Cortex of kidney (tissue), 1 donor: ENCODE results near the gene ERBB4.

Source experiments
- DNase-seq: peaks from one replicate; lab custom pipeline; 2025; lab: John Stamatoyannopoulos, UW

The ERBB4 gene

GRCh38 chr2:211928201-211928600 lies 610.4 kb downstream of the ERBB4 start:
- DNase-seq = no peak

DNA sequence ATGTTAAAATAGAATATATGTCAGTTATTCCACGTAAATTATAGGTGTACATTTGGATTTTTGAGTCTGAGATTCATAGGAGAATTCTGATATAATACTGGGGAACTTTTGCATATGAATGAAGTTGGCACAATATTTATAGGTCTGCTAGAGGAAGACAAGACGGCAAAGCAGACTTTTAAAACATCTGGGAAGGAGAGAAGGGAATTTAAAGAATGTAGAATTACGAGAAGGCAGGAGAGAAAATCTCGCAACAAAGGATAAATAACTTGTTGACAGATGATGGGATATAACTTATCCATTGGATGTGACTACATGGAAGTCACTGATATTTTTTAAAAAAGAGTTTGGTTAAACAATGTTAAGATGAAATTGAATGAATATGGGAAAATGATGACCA lies 615.6 kb downstream of the ERBB4 start:
- DNase-seq = no peak

DNA sequence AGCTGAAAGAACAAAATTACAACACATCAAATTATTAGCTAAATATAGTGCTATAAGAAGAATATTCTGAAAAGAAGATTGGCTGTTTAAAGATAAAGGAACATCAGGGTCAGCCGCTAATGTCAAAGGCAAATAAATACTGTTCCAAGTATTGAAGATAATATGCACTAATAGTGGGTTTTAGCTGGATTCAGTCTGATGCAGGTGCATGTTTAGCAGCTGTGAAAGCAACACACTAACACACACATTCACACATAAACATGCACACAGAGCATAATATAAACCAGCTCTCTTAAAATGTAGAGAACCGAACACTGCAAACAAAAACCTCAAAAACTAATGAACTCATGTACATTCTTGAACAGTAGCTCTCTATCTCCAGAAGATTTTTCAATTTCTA lies 634.6 kb downstream of the ERBB4 start:
- no peak for DNase-seq

GRCh38 chr2:211901226-211901846 lies 637.3 kb downstream of the ERBB4 start:
- DNase-seq = no peak

DNA sequence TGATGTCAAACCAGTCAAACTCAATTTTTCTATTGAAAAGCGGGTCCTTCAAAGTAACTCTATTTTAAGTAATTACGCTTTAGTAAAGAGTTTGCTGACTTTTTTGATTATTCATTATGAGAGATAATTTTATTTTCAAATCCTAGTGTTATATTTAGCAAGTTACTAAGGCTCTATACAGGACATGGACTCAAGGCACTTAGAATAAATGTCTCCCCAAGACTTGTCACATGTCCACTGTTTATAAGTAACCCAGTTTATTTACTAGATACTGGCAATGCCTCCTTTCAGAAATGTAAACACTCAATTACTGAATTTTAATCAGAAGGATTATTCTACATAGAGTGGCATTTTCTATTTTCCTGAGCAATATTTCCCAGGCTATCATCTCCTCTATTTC lies 638.1 kb downstream of the ERBB4 start:
- no peak for DNase-seq

DNA sequence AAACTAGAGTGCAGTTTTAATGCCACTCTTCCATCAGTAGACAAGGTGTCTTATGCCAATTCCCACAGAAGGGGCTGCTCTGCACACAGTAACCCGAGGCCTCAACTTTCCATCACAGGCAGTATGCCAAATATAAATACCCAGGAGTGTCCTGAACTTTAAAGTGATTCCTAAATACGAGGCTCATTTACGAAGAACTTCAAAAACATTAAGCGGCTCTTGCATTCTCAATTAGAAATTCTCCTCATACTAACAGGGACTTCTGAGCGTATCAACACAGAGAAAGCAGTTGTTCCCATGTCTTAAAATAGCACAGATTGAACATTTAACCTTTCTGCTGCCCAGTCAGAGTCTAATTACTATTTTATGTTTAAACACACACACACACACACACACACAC lies 638.6 kb downstream of the ERBB4 start:
- DNase-seq = no peak

DNA sequence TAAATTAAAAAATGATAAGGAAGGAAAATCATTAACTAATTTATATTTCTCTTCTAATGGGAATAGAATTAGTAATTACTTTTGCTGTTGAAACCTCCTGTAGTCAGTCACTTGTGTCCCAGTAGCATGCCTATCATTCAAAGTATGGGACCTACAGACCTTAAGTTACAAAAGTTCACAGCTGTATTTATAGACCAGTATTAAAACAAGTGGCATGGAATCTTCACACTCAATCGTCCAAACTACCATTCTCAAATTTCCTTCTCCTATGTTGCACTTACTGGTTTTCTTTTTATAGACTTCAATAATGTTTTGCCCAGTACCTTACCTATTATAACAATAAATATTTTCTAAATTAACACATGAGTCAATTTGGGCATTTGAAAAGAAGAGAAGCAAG lies 639.9 kb downstream of the ERBB4 start:
- no peak for DNase-seq

DNA sequence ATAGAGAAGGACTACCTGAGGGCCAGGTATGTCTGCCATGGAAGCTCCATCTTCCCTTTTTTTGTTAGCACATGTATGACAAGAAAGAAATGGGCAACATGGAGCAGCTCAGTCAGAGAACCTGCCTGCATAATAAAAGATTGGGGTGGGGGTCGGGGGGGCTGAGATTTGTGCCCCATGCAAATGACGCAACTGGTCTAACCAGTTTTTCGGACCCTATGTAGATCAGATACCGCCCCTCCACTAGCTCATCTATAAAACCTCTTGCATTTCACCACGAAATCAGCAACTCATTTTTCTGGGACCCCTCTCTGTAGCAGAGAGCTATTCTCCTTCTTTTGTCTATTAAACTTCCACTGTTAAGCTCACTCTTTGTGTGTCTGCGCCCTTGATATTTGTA lies 657.2 kb downstream of the ERBB4 start:
- DNase-seq = no peak

- no peak for DNase-seq
Measured at GRCh38 chr2:211879323-211879722, 659.3 kb downstream of the ERBB4 start.

DNA sequence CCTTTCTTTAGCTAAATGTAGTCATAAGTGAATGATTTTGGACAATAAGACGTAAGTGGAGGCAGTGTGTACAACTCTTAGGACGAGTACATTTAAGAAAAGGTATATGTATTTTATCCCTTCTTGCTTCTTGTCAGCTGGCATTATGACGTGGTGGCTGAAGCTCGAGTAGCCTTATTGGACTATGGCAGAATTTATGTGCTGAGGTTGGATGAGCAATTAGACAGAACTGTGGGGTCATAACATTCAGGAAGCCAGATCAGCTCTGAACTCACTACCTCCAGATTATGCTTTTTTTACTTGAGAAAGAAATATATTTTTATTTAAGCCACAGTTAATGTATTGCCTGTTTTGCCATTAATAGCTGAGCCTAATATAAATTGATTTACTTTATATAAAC lies 661.5 kb downstream of the ERBB4 start:
- DNase-seq = no peak

GRCh38 chr2:211875488-211875887 lies 663.1 kb downstream of the ERBB4 start:
- DNase-seq = no peak

DNA sequence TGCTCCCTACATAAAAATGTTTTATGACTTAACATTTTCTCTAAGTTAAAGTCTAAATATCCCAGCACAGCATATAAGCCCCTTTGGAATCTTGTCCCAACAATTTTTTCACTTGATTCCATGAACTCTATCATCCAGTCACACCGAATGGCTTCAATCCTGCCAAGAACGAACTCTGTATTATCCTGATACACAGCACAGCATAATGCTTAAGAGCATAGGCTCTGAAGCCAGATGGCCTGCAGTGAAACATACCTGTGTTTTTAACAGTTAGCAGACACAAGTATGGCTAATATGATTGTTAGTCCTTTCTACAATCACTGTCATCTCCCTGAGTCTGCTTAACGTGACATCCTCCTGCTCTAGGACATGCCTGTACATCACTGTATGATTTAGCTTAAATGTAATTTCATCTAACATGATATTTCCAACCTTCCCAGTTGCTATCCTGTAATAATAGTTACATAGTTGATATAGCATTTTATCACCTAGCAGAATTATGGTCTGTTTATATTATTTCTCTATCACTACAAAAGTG lies 669.5 kb downstream of the ERBB4 start:
- DNase-seq = no peak

- DNase-seq = no peak
Measured at GRCh38 chr2:211867845-211868451, 670.7 kb downstream of the ERBB4 start.

GRCh38 chr2:211864328-211864727 lies 674.3 kb downstream of the ERBB4 start:
- no peak for DNase-seq

DNA sequence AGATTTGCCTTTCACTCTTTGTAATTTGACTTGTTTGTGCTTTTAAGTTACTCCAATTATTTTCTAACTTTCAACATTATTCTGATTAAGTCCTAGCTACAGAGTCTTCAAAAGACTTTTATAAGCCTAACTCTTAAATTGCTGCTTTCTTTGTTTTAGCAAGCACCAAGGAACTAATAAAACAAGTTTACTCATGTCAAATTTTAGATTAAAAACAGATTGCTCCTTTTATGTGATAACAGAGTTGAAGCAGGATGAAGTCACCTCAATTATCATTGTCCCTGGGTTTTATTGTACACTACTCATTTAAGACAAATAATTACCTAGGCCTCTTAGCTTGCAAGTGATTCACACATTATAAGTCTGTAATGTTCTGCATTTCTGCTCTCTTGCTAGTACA lies 678.4 kb downstream of the ERBB4 start:
- no peak for DNase-seq

DNA sequence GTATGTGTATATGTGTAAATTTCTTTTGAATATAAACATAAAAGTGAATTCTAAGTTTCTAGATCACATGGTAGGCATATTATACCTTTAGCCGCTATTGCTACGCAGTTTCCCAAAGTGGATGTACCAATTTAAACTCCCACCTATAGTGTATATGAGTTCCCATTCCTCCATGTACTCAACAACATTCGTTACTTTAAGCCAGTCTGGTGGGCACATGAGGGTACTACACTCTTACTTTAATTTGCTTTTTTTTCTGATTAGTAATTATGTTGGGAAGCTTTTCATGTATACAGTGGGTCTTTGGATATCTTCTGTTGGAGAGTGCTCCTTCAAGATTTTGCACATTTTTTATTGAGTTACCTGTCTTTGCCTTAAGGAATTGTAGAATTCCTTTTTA lies 683.8 kb downstream of the ERBB4 start:
- DNase-seq = no peak

GRCh38 chr2:211846714-211847113 lies 691.9 kb downstream of the ERBB4 start:
- no peak for DNase-seq

GRCh38 chr2:211846036-211846400 lies 692.6 kb downstream of the ERBB4 start:
- DNase-seq = no peak

DNA sequence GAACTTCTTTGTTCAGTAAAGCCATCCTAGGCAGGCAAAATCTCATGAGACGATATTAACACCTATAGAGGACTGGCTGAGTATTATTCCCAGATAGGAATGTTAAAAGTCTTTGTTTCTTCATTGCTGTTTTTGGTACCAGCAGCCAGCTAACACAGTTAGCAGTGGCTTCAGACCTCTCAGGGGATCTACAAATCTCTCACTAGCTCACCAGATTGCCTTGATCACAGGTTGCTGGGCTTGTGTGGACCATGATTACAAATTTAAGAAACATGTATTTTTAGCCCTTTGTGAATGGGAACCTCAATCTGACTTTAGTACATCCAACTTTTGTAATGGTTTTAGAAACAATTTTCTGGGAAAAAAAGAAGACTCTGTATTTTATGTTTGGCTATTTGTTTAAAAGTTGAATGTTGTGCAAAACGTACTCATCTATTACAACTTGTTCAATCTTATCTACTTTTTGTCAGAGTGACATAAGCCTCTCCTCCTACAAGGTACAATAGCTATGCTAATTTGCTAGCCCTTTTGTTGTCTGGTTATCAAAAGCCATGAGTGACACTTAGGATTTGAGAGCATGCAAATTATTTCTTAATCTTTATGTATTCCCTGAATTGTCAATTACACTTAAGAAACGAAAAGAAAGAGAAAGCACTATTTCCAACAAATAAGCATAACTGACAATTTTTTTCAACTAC lies 693.1 kb downstream of the ERBB4 start:
- DNase-seq = no peak

GRCh38 chr2:211837706-211838105 lies 700.9 kb downstream of the ERBB4 start:
- no peak for DNase-seq

DNA sequence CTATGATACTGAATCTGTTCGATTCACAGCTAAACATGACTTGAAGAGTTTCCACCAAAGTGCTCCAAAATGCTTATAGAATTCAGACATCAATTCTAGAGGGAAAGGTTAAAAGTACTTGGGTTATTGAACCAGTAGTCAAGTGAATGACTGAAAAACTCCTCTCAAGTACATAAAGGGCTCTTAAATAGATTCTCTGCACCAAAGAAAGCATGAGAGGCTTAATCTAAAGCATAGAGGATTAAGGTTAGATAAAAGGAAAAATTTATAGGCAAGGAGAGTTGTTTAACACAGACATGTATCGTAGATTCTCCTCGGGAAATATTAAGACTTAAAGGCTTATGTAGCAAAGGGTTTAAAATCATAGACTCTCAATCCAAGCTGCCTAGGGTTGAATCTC lies 701.4 kb downstream of the ERBB4 start:
- no peak for DNase-seq

DNA sequence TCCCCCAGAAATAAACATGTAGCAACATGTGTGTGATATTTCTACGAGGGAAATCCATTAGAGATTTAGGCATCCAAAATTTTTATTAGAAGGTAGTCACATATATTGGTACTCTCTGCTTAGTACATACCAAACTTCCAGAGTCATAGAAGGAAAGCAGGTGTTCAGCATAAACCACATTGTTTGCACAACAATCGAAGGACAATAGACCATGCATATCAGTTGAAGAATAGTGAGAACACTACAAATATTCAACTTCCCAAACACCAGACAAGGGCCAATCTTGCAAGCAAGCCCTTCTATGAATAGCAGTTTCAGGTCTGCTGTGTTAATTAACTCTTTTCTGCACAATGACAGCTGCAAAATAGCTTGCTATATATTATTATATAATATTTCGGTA lies 702.2 kb downstream of the ERBB4 start:
- DNase-seq = no peak

DNA sequence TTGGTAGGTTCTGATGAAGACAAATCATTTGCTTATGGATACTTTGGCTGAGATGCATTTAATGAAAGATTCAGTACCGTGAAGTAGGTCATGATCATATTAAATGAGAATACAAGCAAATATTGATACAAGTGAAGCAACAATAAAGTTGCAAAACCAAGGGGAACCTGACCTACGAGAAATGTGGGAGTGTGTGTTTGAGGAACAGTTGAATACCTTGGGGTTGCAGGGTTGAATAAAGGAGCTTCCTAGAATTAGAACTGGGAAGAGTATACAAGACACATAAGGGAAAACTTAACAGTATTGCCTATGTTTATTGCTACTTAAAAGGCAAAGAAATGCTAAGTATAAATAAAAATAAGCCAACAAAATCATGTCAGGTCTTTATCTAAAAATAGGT lies 702.9 kb downstream of the ERBB4 start:
- no peak for DNase-seq
